Measurements from ENCODE around the gene GREB1L. TPM values are rescaled to one million over a fixed set of nuclear protein-coding genes. Genes with fewer than 3 reads are reported as not detected.

The GREB1L gene
- total RNA-seq, 1 donor from 2014 or later: 12.5 TPM

GRCh38 chr18:21546423-21546822 is 304.4 kb downstream of the GREB1L start:
- Histone ChIP-seq H3K36me3 (ENCODE audit: control insufficient read depth in 3 of 3, insufficient read depth in 3 of 3, low read length in 3 of 3) (peaks cover 2 to 8% (median 3%) of the 10 kb centered on the region in 3 donors), H3K27me3 (ENCODE audit: control insufficient read depth in 3 of 3, insufficient read depth in 3 of 3, low read length in 3 of 3) (no peaks in the 10 kb centered on the region), H3K9ac (ENCODE audit: low read depth in 1 of 3, low read length in 3 of 3) (no peak overlapping the region), H3K4me1 (ENCODE audit: control insufficient read depth in 3 of 3, insufficient read depth in 3 of 3, low read length in 3 of 3) (no peaks in the 10 kb centered on the region), H3K4me3 (ENCODE audit: low read length in 3 of 3) (no peak overlapping the region), H3K27ac (ENCODE audit: low read depth, low read length) (no peak overlapping the region), H3K9me3 (ENCODE audit: control insufficient read depth in 3 of 3, low read length in 3 of 3) (no peaks in the 10 kb centered on the region)

- H3K36me3 ChIP-seq (ENCODE audit: control insufficient read depth in 3 of 3, insufficient read depth in 3 of 3, low read length in 3 of 3): peaks cover 2 to 5% (median 3%) of the 10 kb centered on the region in 3 donors
Observed at GRCh38 chr18:21548647-21549046, 306.6 kb downstream of the GREB1L start.

GRCh38 chr18:21550510-21550970 is 308.5 kb downstream of the GREB1L start:
- H3K4me1 ChIP-seq (ENCODE audit: control insufficient read depth in 3 of 3, insufficient read depth in 3 of 3, low read length in 3 of 3): no peaks in the 10 kb centered on the region
- no peak overlapping the region for H3K9ac ChIP-seq (ENCODE audit: low read depth in 1 of 3, low read length in 3 of 3)

More at GRCh38 chr18:21548647-21549046, 306.6 kb downstream of the GREB1L start:
- no peaks in the 10 kb centered on the region for H3K27me3 ChIP-seq (ENCODE audit: control insufficient read depth in 3 of 3, insufficient read depth in 3 of 3, low read length in 3 of 3)
- no peaks in the 10 kb centered on the region for H3K4me1 ChIP-seq (ENCODE audit: control insufficient read depth in 3 of 3, insufficient read depth in 3 of 3, low read length in 3 of 3)
- no peaks in the 10 kb centered on the region for H3K9me3 ChIP-seq (ENCODE audit: control insufficient read depth in 3 of 3, low read length in 3 of 3)
- H3K9ac ChIP-seq (ENCODE audit: low read depth in 1 of 3, low read length in 3 of 3): no peak overlapping the region
- H3K27ac ChIP-seq (ENCODE audit: low read depth, low read length): no peak overlapping the region
- H3K4me3 ChIP-seq (ENCODE audit: low read length in 3 of 3): no peak overlapping the region

DNA sequence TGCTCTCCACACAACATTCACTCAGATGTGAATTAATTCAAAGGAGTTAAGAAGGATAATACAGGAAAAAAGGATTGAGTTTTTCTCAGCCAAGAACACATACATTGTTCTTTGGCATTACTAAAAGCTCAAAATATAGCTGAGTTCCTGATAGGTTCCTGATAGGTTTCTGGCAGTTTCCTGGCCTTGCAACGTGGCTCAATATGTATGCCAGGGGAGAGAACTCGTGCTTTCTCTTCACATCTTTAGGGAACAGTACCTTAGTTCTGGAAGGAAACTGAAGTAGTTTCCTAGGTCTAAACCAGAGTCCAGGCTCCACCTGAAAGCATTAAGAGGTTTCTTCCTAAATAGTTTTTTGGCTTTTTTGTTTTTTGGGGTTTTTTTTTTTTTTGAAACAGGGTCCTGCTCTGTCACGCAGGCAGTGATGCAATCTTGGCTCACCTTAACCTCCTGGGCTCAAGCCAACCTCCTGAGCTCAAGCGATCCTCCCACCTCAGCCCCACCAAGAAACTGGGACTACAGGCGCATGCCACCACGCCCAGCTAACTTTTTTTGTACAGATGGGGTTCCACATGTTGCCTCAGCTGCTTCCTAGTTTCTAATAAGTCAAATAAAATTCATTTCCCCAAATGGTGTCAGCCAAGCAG is 315.7 kb downstream of the GREB1L start:
- Histone ChIP-seq H3K27ac (ENCODE audit: low read depth, low read length) (no peak overlapping the region), H3K9me3 (ENCODE audit: control insufficient read depth in 3 of 3, low read length in 3 of 3) (no peaks in the 10 kb centered on the region), H3K4me3 (ENCODE audit: low read length in 3 of 3) (no peak overlapping the region), H3K9ac (ENCODE audit: low read depth in 1 of 3, low read length in 3 of 3) (no peak overlapping the region), H3K4me1 (ENCODE audit: control insufficient read depth in 3 of 3, insufficient read depth in 3 of 3, low read length in 3 of 3) (no peaks in the 10 kb centered on the region), H3K36me3 (ENCODE audit: control insufficient read depth in 3 of 3, insufficient read depth in 3 of 3, low read length in 3 of 3) (peaks cover 8 to 22% (median 18%) of the 10 kb centered on the region in 3 donors), H3K27me3 (ENCODE audit: control insufficient read depth in 3 of 3, insufficient read depth in 3 of 3, low read length in 3 of 3) (no peaks in the 10 kb centered on the region)

More at GRCh38 chr18:21550510-21550970, 308.5 kb downstream of the GREB1L start:
- H3K27me3 ChIP-seq (ENCODE audit: control insufficient read depth in 3 of 3, insufficient read depth in 3 of 3, low read length in 3 of 3): no peaks in the 10 kb centered on the region
- peaks cover 4 to 8% (median 4%) of the 10 kb centered on the region in 3 donors for H3K36me3 ChIP-seq (ENCODE audit: control insufficient read depth in 3 of 3, insufficient read depth in 3 of 3, low read length in 3 of 3)
- no peaks in the 10 kb centered on the region for H3K9me3 ChIP-seq (ENCODE audit: control insufficient read depth in 3 of 3, low read length in 3 of 3)
- no peak overlapping the region for H3K27ac ChIP-seq (ENCODE audit: low read depth, low read length)
- no peak overlapping the region for H3K4me3 ChIP-seq (ENCODE audit: low read length in 3 of 3)

DNA sequence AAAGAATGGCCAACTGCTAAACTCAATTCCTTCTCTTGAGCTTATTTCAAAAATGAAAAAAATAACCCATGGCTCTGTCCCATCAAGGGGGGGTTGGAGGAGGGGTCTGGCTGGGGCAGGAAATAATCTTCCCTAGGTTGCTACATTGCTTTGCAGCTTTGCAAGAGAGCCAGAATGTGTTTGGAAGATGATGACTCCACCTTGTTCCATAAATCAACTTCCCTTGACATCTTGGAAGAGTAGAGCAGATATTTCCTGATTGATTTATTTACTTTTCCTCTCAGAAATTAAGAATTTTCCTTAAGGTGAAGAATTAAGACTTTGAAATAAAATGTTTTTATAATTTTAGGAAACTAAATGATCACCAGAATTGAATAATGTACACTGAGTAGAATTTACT is 317.2 kb downstream of the GREB1L start:
- H3K36me3 ChIP-seq (ENCODE audit: control insufficient read depth in 3 of 3, insufficient read depth in 3 of 3, low read length in 3 of 3): peaks cover 13 to 33% (median 23%) of the 10 kb centered on the region in 3 donors
- no peaks in the 10 kb centered on the region for H3K4me1 ChIP-seq (ENCODE audit: control insufficient read depth in 3 of 3, insufficient read depth in 3 of 3, low read length in 3 of 3)
- no peak overlapping the region for H3K9ac ChIP-seq (ENCODE audit: low read depth in 1 of 3, low read length in 3 of 3)
- H3K9me3 ChIP-seq (ENCODE audit: control insufficient read depth in 3 of 3, low read length in 3 of 3): no peaks in the 10 kb centered on the region
- no peak overlapping the region for H3K4me3 ChIP-seq (ENCODE audit: low read length in 3 of 3)
- no peaks in the 10 kb centered on the region for H3K27me3 ChIP-seq (ENCODE audit: control insufficient read depth in 3 of 3, insufficient read depth in 3 of 3, low read length in 3 of 3)
- no peak overlapping the region for H3K27ac ChIP-seq (ENCODE audit: low read depth, low read length)

DNA sequence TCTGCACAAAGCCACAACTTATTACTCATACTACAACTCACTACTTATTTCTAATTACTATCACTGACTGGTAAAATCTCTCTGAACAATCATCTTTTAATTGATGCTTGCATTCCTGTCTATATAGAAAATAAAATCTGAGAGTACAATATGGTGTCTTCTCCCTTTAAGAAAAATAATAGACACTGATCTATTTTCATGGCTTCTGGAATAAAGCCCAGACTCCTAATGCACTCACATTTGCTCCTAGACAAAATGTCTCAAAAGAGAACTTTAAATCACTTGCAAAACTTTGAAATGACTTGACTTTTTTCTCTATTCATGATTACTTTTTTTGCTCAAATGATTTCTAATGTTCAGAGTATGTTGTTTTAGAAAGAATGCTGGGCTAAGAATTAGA is 329.7 kb downstream of the GREB1L start:
- Histone ChIP-seq H3K27ac (ENCODE audit: low read depth, low read length) (no peak overlapping the region), H3K9me3 (ENCODE audit: control insufficient read depth in 3 of 3, low read length in 3 of 3) (no peaks in the 10 kb centered on the region), H3K4me1 (ENCODE audit: control insufficient read depth in 3 of 3, insufficient read depth in 3 of 3, low read length in 3 of 3) (no peaks in the 10 kb centered on the region), H3K4me3 (ENCODE audit: low read length in 3 of 3) (no peak overlapping the region), H3K9ac (ENCODE audit: low read depth in 1 of 3, low read length in 3 of 3) (no peak overlapping the region), H3K27me3 (ENCODE audit: control insufficient read depth in 3 of 3, insufficient read depth in 3 of 3, low read length in 3 of 3) (no peaks in the 10 kb centered on the region), H3K36me3 (ENCODE audit: control insufficient read depth in 3 of 3, insufficient read depth in 3 of 3, low read length in 3 of 3) (peaks cover 7 to 33% (median 22%) of the 10 kb centered on the region in 3 donors)

Small RNA genes within 50 kb of the gene (small RNA-seq; reads per million reads assigned to genes)
- gene RF00603: not detected

Other genes with a start within 250 kb of the GREB1L start
- gene ROCK1, start 130.4 kb upstream of the GREB1L start, total RNA-seq: 39.7 TPM